ENCODE data around the gene BMERB1.

The BMERB1 gene

DNA sequence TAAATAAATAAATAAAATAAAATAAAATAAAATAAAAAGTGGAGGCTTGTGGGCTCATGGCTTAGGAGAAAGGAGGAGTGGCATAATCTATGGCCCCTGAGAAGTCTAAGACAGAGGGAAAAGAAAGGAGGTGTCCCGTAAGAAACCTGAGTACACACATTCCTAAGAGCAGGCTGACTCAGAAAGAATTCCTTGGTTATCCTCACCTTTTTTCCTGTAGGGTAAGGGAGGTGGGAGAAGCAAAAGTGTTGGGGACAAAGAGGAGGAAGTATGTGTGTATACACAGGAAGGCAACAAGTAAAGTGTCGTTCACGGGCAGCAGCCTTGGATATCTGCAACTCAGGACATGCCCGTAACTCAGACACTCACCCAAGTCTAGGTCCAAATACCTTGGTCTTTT lies 179.3 kb downstream of the BMERB1 start:
- DNase-seq (ENCODE audit: low read depth in 2 of 2): no peak

DNA sequence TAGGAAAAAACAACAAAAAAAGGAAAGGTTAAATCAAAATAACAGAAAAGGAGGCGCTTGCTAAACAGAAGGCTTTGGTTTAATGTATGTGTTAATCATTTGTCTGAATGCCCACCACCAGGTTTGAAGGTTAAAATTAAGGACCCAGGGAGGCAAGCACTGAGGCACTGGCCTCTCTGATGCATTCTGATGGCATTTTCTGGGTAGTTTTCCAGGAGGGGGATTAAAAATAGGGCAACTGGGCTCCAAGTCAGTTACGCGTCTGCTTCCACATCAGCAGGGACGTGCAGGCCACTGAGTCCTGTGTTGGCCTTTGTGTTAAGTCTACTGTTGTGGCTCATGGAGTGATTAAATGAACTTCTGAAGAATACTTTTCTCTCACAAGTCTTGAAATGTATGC lies 181.6 kb downstream of the BMERB1 start:
- DNase-seq (ENCODE audit: low read depth in 2 of 2): no peak

DNA sequence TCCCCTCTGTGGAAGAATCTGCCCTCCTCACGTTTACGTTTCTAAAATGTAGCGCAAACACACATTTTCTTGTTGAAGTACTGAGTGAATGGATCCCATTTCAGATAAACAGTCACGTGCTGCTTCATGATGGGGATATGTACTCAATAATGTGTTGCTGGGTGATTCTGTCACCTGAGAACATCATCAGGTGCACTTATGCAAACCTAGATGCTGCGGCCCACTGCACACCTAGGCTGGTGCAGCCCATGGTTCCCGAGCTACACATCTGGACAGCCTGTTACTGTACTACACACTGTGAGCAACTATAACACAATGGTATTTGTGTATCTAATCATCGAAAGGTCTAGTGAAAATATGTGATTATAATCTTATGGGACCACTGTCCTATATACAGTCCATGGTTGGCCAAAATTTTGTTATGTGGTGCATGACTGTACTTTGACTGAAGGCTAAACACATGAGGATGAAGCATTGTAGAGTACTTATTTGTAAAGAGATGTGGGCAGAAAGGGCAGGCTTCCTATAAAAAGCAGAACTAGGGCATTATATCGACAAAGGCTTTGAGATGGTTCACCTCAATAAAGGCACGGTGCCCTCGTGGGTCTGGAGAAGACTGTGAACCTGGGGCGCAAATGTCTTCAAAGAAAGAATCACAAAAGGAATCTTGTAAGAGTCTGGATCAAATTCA lies 182.2 kb downstream of the BMERB1 start:
- DNase-seq (ENCODE audit: low read depth in 2 of 2): no peak

DNA sequence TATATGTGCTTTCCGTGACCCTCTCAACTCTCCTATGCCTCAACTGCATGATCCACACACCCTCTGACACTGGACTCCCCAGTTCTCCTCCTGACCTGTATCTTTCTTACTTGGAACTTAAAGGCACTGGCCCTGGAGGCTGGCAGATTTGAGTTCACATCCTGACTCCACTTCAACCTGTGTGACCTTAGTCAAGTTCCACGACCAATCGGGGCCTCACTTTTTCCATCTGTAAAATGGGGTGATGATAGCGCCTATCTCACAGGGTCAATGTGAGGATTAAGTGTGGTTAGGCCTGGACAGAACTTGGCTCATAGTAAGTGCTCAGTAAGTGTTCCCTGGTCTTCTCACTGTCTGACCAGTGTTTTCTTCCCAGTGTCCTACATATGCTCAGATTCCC lies 183.5 kb downstream of the BMERB1 start:
- DNase-seq (ENCODE audit: low read depth in 2 of 2): no peak

DNA sequence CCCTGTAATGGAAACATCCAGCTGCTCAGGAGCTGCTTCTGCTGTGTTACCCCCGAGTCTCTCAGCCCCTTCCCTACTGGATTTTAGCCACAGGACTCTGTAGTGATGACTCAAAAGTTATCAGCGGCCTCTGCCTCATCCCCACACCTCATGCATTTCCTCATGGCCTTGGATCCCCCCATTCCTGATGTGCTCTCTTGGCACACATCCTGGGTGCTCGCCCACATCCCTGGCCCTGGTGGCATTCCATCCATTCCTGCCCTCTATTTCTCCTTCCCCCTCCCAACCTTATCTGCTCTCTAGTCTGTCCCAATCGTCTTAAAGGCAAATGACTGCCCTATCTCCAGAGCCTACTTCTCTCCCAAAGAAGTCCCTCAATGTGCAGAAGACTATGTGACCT lies 184.0 kb downstream of the BMERB1 start:
- DNase-seq (ENCODE audit: low read depth in 2 of 2): no peak

DNA sequence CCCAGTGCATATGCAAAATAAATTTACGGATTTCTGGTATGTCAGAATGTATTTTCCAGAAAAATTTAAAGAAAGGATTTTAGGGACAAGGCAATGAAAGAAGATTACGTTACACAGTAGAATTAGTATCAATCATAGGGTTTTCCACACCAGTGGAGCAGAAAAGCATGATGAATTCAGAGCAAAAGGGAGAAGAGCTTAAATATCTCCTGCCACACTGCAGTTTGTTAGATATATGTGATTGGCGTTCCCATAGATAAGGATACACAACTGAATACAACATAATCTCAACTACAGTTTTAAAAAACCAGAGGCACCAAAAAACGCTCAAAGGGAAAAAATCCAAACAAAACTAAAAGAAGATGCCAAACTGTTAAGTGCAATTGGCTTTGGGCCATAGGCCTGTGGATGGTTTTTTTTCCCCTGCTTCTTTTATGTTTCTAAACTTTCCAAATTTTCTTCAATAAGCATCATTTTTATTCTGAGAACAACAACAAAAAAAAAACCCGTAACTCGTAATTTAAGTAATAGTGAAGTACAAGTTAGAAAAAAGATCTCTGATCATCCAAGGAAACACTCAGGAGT lies 186.3 kb downstream of the BMERB1 start:
- no peak for DNase-seq (ENCODE audit: low read depth in 2 of 2)

DNA sequence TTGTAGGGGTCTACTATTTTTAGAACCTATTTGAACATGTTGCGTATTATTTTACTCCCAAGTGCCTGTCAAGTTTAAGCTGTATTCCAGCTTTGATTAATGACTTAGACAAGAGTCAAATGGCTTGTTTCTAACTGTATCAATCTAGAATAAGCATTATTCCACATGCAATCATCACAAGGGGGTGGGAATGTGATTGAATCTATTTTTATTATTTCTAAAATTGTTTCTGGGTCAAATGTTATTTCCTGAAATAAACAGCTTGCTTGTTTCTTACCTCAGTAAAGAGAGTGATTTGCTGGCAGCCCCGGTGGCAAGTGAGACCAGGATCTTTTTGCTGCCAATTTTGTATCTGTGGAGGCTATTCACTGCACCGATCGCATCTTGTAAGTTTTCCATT lies 187.1 kb downstream of the BMERB1 start:
- DNase-seq (ENCODE audit: low read depth in 2 of 2): no peak

DNA sequence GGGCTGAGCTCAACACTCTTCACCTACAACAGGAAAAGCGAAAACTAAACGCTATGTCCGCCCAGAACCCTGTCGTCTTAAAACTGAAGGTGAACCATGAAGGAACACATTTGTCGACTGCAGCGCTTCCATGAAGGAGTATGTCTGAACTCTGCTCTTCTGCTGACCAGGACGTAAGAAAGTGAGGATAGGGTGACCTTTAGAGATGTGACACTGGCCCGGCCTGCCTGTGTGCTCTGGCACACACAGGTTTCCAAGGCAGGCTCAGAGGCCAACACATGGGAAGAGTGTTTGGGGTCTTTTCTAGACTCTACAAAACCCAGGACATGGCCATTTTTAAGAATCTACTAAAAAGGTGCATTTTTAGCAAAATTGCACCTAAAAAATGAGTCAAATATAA lies 187.5 kb downstream of the BMERB1 start:
- DNase-seq (ENCODE audit: low read depth in 2 of 2): no peak

DNA sequence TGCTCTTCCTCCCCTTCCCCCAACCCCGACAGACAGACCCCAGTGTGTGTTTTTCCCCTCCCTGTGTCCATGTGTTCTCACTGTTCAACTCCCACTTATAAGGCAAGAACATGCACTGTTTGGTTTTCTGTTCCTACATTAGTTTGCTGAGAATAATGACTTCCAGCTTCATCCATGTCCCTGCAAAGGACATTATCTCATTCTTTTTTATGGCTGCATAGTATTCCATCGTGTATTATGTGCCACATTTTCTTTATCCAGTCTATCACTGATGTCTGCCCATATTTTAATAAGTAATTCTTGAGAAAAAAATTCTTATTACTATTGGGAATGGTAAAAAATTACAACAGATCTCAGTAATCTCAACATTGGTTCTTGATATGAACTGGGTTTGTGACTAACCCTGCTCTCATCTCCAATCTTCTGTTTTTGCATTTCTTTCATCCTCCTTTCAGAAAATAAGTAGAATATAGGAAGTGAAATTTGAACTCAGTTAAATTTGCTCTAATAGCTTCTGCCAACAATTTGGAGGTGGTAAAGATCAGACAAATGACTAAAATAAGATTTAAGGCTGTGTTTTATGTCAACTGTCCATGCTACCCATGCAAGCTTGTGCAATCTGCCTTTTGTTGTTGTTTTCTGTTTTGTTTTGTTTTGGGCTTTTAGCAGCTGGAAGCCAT lies 197.5 kb downstream of the BMERB1 start:
- no peak for DNase-seq (ENCODE audit: low read depth in 2 of 2)

DNA sequence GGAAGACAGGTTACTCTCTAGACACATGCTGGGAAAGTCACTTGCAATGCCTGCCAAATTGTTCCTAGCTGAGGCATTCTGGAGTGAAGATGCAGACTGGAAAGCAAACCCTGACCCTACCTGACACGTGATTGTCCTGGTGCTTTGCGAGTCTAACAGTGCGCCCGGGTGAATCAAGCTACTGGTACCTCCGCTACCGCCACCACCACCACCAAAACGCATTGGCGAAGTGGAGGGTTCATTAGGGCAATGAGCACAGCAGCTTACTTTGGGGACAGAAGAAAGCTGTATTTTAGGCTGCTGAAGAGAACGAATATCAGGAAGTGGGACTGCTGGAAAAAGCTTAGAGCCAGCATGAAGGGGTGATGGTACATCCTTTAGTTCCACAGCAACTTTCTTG lies 201.5 kb downstream of the BMERB1 start:
- no peak for DNase-seq (ENCODE audit: low read depth in 2 of 2)

DNA sequence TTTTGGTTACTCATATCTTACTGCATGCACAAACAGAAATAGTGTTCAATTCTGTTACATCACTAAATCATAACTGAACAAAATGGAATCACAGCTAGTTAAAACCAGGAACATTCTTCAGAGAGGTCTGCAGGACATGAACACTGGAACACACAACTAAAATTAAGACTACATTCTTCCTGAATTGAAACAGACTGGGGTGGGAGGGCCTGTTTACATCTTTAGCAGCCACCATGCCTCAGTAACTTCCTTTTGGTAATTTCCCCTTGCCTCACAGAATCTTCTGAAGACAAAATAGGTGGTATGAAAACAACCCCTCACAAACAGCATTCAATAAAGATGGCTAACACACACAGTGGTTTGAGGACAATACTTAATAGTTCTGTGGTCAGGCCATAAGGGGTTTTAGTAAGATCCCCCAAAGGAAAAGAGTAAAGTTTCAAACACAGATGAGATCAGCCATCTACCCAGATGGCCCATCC lies 202.0 kb downstream of the BMERB1 start:
- DNase-seq (ENCODE audit: low read depth in 2 of 2): no peak
